Activated CD8-positive, alpha-beta memory T cell treated with anti-CD3 and anti-CD28 coated beads, Interleukin-2, amount 10 ng/mL, durations not matched to agents 7 days and 5 days (primary cell): ENCODE results near the gene DRD4. TPM values are rescaled to one million over a fixed set of nuclear protein-coding genes. Genes with fewer than 3 reads are reported as not detected.

Source experiments
- ATAC-seq: fragments of 150-1000 bp; cut with Tn5 transposase; one replicate; pipeline ENCODE4 v1.10.0; 2021; ENCODE audit warnings: moderate library complexity
- CTCF ChIA-PET: fragments of 350-600 bp; sonication (Branson Sonifier 250); formaldehyde crosslinking; loops from one replicate; lab custom pipeline; 2021; ENCODE audit warnings: antibody characterized with exemption; lab: Charles Lee
- DNase-seq: peaks from one replicate; pipeline ENCODE4 v3.0.0-alpha.2; 2020
- H3K27ac Mint-ChIP-seq: one replicate; pipeline ENCODE4 v1.8.0; 2021; ENCODE audit warnings: mild to moderate bottlenecking, mixed read lengths
- H3K27me3 Mint-ChIP-seq: one replicate; pipeline ENCODE4 v1.8.0; 2021; ENCODE audit warnings: mixed read lengths
- H3K36me3 Mint-ChIP-seq: one replicate; pipeline ENCODE4 v1.8.0; 2021; ENCODE audit warnings: mild to moderate bottlenecking, mixed read lengths
- H3K4me1 Mint-ChIP-seq: one replicate; pipeline ENCODE4 v1.8.0; 2021; ENCODE audit warnings: mixed read lengths
- H3K4me3 Mint-ChIP-seq: one replicate; pipeline ENCODE4 v1.8.0; 2021; ENCODE audit warnings: mild to moderate bottlenecking, moderate library complexity, mixed read lengths
- H3K9me3 Mint-ChIP-seq: one replicate; pipeline ENCODE4 v1.8.0; 2022; ENCODE audit warnings: low read depth, mixed read lengths
- total RNA-seq, 2 experiments: library from RNA; stranded (reverse); gene quantifications; one replicate each; pipeline ENCODE4 v1.2.3, GENCODE V29; 2021

Gene DRD4
- total RNA-seq, 2 experiments from 2014 or later, result 0.16 to 0.41 TPM

DNA sequence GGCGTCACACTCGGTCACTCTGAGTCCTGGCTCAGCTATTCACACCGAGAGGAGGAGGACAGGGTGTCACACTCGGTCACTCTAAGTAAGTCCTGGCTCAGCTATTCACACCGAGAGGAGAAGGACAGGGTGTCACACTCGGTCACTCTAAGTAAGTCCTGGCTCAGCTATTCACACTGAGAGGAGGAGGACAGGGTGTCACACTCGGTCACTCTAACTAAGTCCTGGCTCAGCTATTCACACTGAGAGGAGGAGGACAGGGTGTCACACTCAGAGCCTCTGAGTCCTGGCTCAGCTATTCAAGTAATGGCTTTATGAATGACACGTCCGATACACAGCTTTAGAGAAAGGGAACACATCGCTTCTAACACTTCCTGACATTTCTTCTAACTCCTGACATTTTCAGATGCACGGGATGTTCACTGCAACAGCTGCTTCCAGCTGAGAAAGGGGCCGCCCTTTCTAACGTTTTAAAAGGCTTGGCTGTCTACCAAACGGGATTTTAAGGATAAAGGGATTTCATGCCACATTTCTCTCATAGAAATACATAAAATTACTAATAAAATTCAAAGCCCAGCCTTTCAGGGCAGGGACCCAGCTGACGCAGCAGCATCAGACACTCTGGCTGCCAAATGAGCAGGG is 28.1 kb downstream of the DRD4 start:
- ATAC-seq, result no peak
- CTCF ChIA-PET, result interaction anchor here (0.6 to 1.4 kb wide), 3 partner anchors 23 to 80 kb away, joined by 3 to 4 read pairs (median 4); partner anchors contain the start of gene TMEM80

GRCh38 chr11:665704-666281 is 28.7 kb downstream of the DRD4 start:
- no peaks in the 10 kb centered on the region for H3K9me3 Mint-ChIP-seq
- no peak for DNase-seq

More for the DNA sequence above, 28.1 kb downstream of the DRD4 start:
- H3K27ac Mint-ChIP-seq, result no peak overlapping the region
- H3K4me3 Mint-ChIP-seq, result no peak overlapping the region
- H3K27me3 Mint-ChIP-seq, result no peaks in the 10 kb centered on the region
- peaks cover 1% of the 10 kb centered on the region for H3K36me3 Mint-ChIP-seq
- no peaks in the 10 kb centered on the region for H3K9me3 Mint-ChIP-seq
- H3K4me1 Mint-ChIP-seq, result no peaks in the 10 kb centered on the region
- no peak for DNase-seq

GRCh38 chr11:673866-674265 is 36.8 kb downstream of the DRD4 start:
- no peak for ATAC-seq
- H3K4me1 Mint-ChIP-seq, result no peaks in the 10 kb centered on the region

More at GRCh38 chr11:665704-666281, 28.7 kb downstream of the DRD4 start:
- Mint-ChIP-seq H3K27me3 (no peaks in the 10 kb centered on the region), H3K4me1 (no peaks in the 10 kb centered on the region), H3K27ac (no peak overlapping the region), H3K36me3 (peaks cover 1% of the 10 kb centered on the region), H3K4me3 (no peak overlapping the region)
- ATAC-seq, result no peak
- CTCF ChIA-PET, result interaction anchor here (0.6 to 1.4 kb wide), 3 partner anchors 24 to 81 kb away, joined by 3 to 4 read pairs (median 4); partner anchors contain the start of gene TMEM80

GRCh38 chr11:674406-674805 is 37.3 kb downstream of the DRD4 start:
- H3K4me1 Mint-ChIP-seq, result no peaks in the 10 kb centered on the region
- no peak overlapping the region for H3K4me3 Mint-ChIP-seq
- H3K9me3 Mint-ChIP-seq, result no peaks in the 10 kb centered on the region
- peaks cover 19% of the 10 kb centered on the region for H3K36me3 Mint-ChIP-seq
- CTCF ChIA-PET, result interaction anchor here (0.8 to 1.1 kb wide), 2 partner anchors 15 to 86 kb away, joined by 3 read pairs; no protein-coding TSS in a partner anchor
- no peak overlapping the region for H3K27ac Mint-ChIP-seq
- DNase-seq (no peak), ATAC-seq (no peak)
- no peaks in the 10 kb centered on the region for H3K27me3 Mint-ChIP-seq

More at GRCh38 chr11:673866-674265, 36.8 kb downstream of the DRD4 start:
- Mint-ChIP-seq H3K4me3 (no peak overlapping the region), H3K9me3 (no peaks in the 10 kb centered on the region), H3K27ac (no peak overlapping the region), H3K27me3 (no peaks in the 10 kb centered on the region), H3K36me3 (peaks cover 19% of the 10 kb centered on the region)
- DNase-seq, result no peak
- CTCF ChIA-PET, result interaction anchor here (0.8 to 1.1 kb wide), 2 partner anchors 14 to 86 kb away, joined by 3 read pairs; no protein-coding TSS in a partner anchor

- Mint-ChIP-seq H3K27ac (no peak overlapping the region), H3K36me3 (peaks cover 30% of the 10 kb centered on the region), H3K4me3 (no peak overlapping the region), H3K9me3 (no peaks in the 10 kb centered on the region), H3K27me3 (no peaks in the 10 kb centered on the region), H3K4me1 (peaks cover 2% of the 10 kb centered on the region)
- no peak for DNase-seq
- no peak for ATAC-seq
- CTCF ChIA-PET, result no interaction called here
These were observed 41.2 kb downstream of the DRD4 start for GRCh38 chr11:678297-678696.

DNA sequence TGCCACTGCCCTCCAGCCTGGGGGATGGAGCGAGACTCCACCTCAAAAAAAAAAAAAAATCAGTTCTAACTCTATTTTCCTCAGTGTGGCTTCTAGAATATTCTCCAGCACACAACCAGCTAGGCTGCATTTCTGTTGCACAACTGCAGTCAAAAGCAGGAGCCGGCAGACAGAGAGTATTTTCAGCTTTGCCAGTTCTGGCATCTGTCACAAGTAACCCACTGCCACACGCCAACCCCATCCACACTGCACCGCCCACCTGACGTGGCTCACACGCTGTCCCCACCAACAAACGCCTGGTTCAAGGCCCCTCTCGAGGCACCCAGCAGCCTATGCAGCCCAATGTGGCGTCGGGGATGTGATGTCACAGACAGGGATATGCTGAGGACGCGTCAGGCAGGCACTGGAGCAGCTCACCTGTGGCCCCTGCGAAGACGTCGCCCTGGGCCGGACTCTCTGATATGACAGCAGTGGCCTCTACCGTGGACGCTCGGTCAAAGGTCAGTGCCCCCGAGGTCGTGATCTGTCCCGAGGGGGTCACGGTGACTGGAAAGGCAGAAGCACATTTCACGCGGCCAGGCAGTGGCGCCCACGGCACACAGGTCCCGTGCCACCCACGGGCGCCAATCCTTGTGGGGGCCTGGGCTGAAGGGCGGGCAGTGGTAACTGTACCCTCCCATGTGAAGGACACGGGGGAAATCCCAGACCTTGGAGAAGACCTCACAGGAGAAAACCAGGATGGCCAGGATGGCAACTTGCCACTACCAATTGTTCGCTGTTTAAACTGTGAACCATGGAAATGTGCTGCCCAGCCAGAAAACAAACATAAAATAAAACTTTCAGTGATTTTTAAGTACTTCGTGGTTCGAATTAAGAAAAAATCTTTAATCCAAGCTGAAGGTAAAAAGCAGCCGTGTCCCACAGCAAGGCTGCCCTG is 42.5 kb downstream of the DRD4 start:
- CTCF ChIA-PET, result interaction anchor here (1.0 kb wide), 1 partner anchor 48 kb away, joined by 3 read pairs; no protein-coding TSS in a partner anchor
- H3K4me3 Mint-ChIP-seq, result no peak overlapping the region
- no peak for DNase-seq
- no peak overlapping the region for H3K27ac Mint-ChIP-seq
- peaks cover 33% of the 10 kb centered on the region for H3K36me3 Mint-ChIP-seq
- H3K27me3 Mint-ChIP-seq, result no peaks in the 10 kb centered on the region
- no peak for ATAC-seq
- no peaks in the 10 kb centered on the region for H3K9me3 Mint-ChIP-seq
- H3K4me1 Mint-ChIP-seq, result peaks cover 2% of the 10 kb centered on the region

DNA sequence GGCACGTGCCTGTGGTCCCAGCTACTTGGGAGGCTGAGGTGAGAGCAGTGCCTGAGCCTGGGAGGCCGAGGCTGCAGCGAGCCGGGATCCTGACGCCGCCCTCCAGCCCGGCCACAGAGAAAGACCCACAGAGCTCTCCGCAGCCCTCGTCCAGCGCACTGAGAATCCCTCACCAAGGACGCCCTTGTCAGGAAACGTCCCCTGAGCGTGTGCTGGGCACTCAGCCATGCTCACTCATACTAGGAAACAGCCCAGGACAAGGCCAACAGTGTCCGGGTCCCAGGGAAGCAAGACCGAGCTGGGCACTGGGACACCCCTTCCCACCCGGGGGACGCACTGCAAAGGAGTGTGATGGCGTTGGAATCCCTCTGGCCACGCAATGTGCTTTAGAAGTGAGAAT is 43.4 kb downstream of the DRD4 start:
- no peak overlapping the region for H3K27ac Mint-ChIP-seq
- ATAC-seq, result no peak
- no peaks in the 10 kb centered on the region for H3K27me3 Mint-ChIP-seq
- H3K36me3 Mint-ChIP-seq, result peaks cover 36% of the 10 kb centered on the region
- CTCF ChIA-PET, result interaction anchor here (1.0 kb wide), 1 partner anchor 47 kb away, joined by 3 read pairs; no protein-coding TSS in a partner anchor
- H3K9me3 Mint-ChIP-seq, result no peaks in the 10 kb centered on the region
- H3K4me1 Mint-ChIP-seq, result peaks cover 2% of the 10 kb centered on the region
- H3K4me3 Mint-ChIP-seq, result no peak overlapping the region
- DNase-seq, result no peak

DNA sequence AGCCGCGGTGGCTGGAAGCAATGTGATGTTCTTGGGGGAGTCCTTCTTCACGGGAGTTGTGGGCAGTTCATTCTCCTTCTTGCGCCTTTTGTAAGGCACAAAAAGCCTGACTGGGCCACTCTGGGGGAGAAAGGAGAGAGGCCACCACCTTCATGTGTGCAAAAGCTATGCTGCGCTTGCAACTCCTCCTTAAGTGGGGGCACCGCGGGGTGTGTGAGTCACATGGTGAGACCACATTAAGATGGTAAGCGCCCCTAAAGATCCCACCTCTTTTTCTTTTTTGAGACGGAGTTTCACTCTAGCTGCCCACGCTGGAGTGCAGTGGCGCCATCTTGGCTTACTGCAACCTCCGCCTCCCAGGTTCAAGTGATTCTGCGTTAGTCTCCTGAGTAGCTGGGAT is 43.9 kb downstream of the DRD4 start:
- no peak overlapping the region for H3K27ac Mint-ChIP-seq
- H3K36me3 Mint-ChIP-seq, result peaks cover 36% of the 10 kb centered on the region
- H3K4me3 Mint-ChIP-seq, result no peak overlapping the region
- DNase-seq (no peak), ATAC-seq (no peak)
- peaks cover 2% of the 10 kb centered on the region for H3K4me1 Mint-ChIP-seq
- no peaks in the 10 kb centered on the region for H3K27me3 Mint-ChIP-seq
- no peaks in the 10 kb centered on the region for H3K9me3 Mint-ChIP-seq
- CTCF ChIA-PET, result no interaction called here

- no peak for ATAC-seq
- Mint-ChIP-seq H3K27me3 (no peaks in the 10 kb centered on the region), H3K4me1 (peaks cover 27% of the 10 kb centered on the region), H3K4me3 (no peak overlapping the region), H3K9me3 (no peaks in the 10 kb centered on the region), H3K36me3 (peaks cover 43% of the 10 kb centered on the region), H3K27ac (no peak overlapping the region)
- no peak for DNase-seq
- CTCF ChIA-PET, result no interaction called here
These were observed 49.6 kb downstream of the DRD4 start for GRCh38 chr11:686451-687243.

- Mint-ChIP-seq H3K36me3 (peaks cover 33% of the 10 kb centered on the region), H3K4me3 (no peak overlapping the region), H3K9me3 (no peaks in the 10 kb centered on the region), H3K4me1 (peaks cover 35% of the 10 kb centered on the region), H3K27ac (no peak overlapping the region), H3K27me3 (no peaks in the 10 kb centered on the region)
- no peak for DNase-seq
- ATAC-seq, result no peak
- CTCF ChIA-PET, result interaction anchor here (1.5 kb wide), 1 partner anchor 9 kb away, joined by 5 read pairs; no protein-coding TSS in a partner anchor
These were observed 50.7 kb downstream of the DRD4 start for GRCh38 chr11:687751-688150.

DNA sequence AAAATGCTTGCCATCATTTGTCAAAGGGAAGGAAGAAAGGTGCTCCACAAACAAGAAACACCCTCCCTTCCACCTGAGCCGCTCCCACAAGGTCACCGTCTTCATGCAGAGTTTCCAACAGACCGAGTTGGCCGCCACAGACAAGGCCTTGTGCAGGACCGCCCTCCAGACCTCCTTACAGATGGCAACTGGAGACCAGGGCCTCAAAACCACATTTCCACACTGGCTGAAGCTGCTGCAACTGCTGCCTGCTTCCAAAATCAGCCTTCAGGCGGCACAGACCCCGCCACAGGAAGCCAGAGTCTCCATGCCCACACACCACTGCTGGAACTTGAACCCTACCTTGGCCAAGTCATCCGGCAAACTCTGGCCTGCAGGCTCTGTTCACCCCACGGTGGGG is 51.6 kb downstream of the DRD4 start:
- Mint-ChIP-seq H3K4me3 (no peak overlapping the region), H3K36me3 (peaks cover 26% of the 10 kb centered on the region), H3K27me3 (no peaks in the 10 kb centered on the region), H3K27ac (no peak overlapping the region), H3K4me1 (peaks cover 44% of the 10 kb centered on the region), H3K9me3 (no peaks in the 10 kb centered on the region)
- CTCF ChIA-PET, result interaction anchor here (0.8 to 1.5 kb wide), 2 partner anchors 8 to 112 kb away, joined by 3 to 5 read pairs; no protein-coding TSS in a partner anchor
- peak; percentile 29 for ATAC-seq
- DNase-seq, result no peak

GRCh38 chr11:689625-690024 is 52.6 kb downstream of the DRD4 start:
- peaks cover 17% of the 10 kb centered on the region for H3K36me3 Mint-ChIP-seq
- H3K27me3 Mint-ChIP-seq, result no peaks in the 10 kb centered on the region
- H3K4me1 Mint-ChIP-seq, result peaks cover 48% of the 10 kb centered on the region
- no peak overlapping the region for H3K4me3 Mint-ChIP-seq
- H3K9me3 Mint-ChIP-seq, result no peaks in the 10 kb centered on the region
- H3K27ac Mint-ChIP-seq, result peak overlapping the region; percentile 40
- DNase-seq, result no peak
- ATAC-seq, result no peak
- CTCF ChIA-PET, result interaction anchor here (0.6 to 1.0 kb wide), 4 partner anchors 37 to 326 kb away, joined by 3 to 4 read pairs (median 4); no protein-coding TSS in a partner anchor
